Stimulated activated naive CD4-positive, alpha-beta T cell treated with Interleukin-2 at 50 U/mL for 16 hours (primary cell): ENCODE measurements around the gene TMEM219.

Source experiments
- DNase-seq: peaks from one replicate; lab custom pipeline; 2025; lab: John Stamatoyannopoulos, UW

TMEM219 gene

DNA sequence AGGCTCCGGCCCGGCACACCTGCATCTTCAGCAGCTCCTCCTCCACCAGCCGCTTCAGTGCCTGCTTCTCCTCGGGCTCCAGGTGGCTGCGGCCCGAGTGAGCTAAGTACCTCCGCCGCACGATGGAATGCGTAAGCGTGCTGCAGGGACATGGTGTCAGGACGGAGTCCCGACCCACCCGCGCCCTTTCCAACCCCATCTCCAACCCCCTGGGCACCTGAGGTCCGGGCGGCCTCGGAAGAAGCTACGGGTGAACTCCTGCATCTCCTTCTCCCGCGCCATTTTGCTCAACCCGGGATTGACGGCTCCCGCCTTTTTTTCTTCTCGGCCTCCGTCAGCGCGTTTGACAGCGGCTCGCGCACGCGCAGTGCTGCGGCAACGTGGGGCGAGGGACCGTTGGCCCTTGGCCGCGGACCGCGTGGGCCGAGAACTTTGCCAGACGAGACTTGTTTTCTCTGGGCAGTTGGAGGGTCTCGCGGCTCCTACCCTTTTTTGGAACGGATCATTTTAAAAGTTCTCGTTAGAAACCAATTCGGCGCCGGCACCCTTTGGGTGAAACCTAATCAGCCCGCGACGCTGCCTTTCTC, 33.5 kb downstream of the TMEM219 start, which contains the start of gene HIRIP3:
Gene HIRIP3 (minus strand): TSS at position 294 of the 587 bp plus-strand sequence. CDS start 12 bp downstream, at position 282.
- DNase-seq: peak; percentile 81

DNA sequence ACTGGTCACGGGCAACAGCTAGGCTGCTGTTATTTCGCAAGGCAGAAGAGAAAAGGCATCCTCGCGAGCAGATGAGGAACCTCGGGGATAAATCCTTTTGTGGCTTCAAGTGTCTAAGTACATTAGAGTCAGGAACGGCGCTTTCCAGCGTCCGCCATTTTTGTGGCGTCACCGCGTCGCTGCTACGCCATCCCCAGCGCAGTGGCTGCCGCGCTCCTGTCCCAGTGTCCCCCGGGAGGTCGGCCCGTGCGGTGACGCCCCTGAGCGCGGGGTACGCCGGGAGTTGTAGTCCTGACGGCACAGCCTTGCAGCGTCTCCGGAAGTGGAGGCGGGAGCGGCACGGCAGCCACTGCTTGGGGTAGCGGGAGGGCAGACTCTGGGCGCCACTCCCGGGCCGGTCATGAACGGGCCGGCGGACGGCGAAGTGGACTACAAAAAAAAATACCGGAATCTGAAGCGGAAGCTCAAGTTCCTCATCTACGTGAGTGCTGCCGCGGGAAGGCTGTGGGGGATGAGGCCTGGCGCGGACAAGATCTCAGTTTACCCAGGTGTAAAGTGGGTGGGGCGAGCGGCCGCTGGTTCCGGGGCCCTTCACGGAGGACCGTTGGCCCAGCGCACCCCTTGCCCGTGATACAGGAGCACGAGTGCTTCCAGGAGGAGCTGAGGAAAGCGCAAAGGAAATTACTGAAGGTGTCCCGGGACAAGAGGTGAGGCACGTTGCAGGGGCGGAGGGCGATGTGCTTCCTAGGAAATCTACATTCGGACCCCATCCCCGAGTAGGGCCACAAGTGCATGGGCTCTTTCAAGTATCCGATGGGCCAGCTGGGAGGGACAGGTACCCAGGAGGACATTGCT, 34.3 kb downstream of the TMEM219 start, which contains the start of gene INO80E:
Gene INO80E (plus strand): TSS at position 331 of the 855 bp plus-strand sequence. CDS start 70 bp downstream, at position 401.
- peak; percentile 99 for DNase-seq

DNA sequence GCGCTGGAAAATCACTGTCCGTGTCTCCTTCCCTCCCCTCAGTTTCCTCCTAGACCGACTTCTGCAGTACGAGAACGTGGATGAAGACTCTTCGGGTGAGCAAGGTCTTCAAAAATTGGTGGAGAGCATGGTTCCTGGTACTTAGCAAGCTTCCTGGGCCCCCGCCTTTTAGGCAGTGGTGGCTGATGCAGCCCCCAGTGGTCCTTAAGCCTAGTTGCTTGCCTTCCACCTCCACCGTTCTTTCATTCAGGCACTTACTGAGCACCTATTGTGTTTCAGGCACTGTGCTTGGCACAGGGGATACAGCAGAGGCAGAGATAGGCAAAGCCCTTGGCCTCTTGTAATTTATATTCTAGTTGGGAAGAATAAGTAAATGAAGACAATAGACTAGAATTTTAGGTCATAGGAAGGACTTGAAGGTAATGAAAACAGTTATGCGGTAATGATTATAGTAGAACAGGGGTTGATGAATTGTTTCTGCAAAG, 34.9 kb downstream of the TMEM219 start:
- no peak for DNase-seq

DNA sequence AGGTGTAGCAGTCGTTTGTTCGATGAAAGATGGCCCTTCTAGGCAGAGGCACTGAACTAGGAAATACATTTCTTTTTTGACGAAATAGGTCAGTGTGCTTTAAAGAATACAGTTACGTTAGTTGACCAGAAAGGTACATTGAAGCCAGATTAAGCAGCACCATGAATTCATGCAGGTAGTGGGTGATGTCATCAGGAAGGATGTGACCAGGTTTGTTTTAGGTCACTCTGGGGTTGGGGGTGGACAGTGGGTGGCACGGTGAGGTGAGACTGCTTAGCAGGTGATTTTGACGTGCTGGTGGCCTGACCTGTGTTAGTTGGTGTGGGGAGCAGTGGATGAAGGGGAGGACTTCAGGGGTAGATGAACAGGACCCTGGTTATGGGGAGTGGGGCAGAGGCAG, 37.7 kb downstream of the TMEM219 start:
- DNase-seq: no peak

DNA sequence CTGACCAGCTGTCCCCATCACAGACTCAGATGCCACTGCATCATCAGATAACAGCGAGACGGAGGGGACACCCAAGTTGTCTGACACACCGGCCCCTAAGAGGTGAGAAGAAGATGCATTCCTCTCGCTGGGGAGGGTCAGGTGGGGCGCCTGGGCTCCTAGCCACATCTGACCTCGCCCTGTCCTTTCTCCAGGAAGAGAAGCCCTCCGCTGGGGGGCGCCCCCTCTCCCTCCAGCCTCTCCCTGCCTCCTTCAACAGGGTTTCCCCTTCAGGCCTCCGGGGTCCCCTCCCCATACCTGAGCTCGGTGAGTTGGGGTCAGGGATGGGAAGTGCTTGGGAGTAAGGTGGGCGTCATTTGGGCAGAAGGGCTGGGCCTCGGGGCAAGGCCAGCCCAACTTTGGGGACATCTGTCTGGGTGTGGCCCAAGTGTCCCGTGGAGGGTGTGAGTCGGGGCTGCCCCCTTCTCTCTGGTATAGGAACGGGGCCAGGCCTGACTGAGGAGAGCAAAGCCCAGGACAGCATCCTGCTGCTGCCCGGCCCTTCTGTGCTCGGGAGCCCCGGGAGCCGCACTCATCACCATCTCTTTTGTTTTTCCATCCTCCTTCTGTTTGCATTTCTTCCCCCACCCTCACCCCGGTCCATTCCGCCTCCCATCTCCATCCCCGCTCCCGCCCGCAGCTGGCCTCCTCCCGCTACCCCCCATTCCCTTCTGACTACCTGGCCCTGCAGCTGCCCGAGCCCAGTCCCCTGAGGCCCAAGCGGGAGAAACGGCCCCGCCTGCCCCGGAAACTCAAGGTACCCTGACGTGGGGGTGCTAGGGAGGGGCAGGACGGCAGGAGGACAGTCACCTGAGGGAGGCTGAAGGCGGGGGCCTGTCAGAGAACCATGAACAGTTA, 39.1 kb downstream of the TMEM219 start:
- no peak for DNase-seq

DNA sequence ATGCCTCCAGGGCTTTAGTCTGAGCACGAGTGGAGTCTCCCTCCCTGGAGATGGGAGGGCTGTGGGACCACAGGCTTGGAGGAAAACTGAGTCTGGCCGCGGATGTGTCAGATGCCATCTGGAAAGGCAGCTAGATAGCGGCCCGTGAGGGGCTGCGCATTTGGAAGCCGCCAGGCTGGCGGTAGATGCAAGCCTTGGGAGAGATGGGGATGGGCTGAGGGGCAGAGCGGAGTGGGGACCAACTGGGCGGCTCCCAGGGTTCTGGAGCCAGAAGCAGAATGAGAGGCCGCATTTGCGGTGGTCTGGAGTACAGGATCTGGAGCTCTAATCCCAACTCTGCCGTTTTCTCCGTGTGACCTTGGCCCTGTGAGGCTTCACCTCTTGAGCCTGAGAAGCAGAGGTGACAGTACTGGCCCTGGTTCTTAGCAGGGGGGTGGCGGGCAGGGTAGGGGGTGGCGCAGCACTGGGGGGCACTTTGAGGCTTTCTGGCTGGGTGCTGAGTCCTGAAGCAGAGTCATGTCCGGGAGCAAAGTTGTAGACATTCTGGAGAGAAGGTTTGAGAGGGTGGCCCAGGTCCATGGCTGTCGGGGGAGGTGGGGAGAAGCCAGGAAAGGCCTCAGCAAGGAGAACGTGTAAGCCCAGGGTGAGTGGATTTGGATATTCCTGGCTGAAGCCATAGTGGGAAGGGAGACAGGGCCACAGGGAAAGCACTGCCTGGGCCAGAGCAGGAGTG, 40.9 kb downstream of the TMEM219 start:
- no peak for DNase-seq

DNA sequence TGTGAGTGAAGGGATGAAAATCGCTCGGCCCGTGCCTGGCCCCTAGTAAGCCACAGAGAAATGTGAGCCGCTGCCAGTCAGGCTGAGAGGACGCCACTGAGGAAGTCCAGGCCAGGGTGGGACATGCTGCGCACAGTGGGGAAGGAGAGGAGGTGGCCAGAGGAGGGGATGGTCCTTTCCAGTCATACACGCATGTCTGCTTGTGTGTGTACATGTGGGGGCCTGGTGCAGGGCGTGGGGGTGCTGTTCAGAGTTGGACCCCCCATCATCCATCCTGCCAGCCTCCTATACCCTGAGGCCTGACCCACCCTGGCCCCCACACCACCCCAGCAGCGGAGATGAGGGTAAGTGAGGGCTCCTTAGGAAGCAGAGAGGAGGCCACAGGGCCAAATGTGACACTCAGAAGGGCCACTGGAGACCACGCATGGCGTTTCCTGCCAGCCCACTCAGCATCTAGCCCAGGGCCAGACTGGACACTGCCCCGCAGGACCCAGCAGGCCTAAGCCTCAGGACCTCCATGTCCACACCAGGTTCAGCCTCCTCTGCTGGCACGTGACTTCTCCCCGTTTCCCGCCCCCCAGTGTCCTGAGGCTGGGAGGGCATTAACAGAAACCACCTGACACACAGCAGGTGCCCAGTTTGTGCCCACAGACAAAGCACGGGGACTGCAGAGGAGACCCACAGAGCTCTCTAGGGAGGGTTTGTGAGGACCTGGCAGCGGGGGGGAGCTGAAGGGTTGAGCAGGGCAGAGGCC, 42.0 kb downstream of the TMEM219 start:
- DNase-seq: no peak

DNA sequence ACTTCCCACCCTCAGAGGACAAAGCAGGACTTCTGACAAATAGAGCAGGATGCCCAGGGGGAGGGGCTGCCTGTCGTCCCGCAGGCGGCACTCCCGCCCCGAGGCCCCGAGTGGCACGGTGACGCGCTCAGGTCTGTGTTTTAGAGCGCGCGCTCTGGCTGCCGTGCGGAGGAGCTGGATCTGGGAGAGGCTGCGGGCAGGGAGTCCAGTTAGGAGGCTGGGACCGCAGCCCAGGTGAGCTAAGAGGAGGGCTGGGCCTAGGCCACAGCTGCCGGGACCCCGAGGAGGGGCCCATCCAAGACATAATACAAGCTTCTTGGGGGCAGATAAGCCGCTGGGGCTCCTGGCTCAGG, 42.5 kb downstream of the TMEM219 start:
- no peak for DNase-seq

DNA sequence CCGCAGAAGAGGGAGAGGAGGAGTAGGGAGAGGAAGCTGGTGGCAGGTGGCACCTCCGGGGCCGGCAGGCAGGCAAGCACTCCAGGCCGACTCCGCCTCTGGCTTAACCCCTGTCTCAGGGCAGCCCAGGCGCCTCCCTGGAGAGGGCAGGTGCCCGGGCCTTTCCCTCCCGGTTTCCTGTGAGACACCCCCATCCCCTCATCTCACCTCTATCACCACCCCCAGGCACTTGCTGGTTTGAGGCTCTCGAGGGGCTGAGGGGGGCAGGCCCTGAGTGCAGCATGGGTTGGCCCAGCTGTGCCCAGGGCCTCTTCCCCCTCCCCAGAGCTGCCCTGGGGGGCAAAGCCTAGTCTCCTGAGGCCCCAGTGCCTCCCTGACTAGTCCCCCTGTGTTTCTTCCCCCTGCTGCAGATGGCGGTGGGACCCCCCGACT, 42.9 kb downstream of the TMEM219 start:
- no peak for DNase-seq

DNA sequence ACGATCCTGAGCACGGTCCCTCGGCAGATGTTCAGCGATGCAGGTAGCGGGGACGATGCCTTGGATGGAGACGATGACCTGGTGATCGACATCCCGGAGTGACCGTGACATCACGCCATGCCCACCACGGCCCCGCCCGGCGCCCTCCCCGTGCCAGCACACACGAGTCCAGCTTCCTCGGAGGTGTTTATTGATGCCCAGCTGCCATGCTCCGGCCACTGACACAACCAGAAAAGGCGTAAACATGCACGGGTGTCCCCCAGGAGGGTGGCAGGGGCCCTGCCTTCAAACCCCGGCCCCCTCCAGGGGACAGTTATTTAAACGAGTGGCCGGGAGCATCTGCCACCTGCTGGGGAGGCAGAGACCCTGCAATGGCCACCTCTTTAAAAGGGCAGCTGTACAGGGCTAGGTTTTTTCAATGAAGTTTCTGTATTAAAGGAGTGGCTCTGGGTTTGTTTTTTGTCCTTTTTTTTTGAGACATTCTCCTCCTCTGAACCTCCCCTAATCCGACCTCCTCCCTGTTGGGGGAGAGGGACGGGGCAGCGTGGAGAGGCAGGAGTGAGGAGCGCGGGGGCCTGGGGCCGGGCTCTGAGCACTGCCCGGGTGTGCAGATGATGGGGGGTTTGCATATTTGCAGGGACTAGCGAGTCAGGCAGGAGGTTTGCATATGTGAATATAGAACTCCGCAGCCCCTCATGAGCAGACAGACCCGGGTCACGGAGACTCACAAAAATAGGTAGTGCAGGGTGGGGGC, 43.6 kb downstream of the TMEM219 start:
- no peak for DNase-seq

DNA sequence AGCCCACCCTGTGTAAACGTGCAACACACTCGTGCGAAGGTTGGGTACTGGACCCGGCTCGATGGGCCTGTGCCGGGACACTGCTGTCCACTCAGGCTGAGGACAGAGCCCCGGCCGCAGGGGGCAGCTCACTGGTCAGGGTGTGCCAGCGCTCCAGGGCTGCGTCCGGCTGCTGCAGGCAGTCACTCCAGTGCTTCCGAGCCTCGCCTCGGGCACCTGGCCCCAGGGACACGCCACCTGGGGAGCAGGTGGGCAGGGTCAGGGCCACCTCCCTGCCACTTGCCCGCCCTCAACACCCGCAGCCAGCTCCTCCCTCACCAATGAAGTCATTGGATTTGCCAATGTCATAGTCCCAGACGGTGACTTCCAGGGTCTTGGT, 44.2 kb downstream of the TMEM219 start:
- DNase-seq: no peak

DNA sequence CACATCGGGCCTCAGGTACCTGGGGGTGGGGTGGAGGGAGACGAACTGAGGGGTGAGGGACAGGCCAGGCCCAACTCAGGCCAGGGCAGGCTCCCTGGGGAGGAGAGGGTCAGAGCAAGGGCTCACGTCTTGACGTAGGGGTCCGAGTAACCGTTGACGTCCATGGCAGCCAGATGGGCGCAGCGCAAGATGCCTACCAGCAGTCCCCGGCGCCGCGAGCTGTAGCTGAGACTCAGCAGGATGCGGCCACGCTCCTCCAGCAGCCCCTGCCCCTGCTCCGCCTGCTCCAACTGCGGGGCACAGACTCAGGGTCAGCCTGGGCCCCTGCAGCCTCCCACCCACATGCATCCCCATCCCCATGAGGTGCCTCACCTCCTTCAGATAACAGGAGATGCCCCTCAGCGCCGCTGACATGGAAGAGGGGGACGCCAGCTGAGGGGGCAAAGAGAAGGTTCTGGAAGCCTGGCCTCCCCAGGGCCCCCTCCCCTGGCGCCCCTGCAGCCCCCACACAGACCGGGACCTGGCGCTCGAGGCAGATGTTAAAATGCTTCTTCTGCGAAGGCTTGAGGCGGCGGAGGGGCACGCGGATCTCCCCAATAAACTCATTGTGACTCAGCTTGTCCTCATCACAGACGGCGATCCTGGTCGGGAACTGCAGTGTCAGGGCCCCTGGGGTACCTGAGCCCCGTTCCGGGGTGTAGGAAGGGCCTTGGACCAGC, 44.9 kb downstream of the TMEM219 start:
- DNase-seq: no peak

DNA sequence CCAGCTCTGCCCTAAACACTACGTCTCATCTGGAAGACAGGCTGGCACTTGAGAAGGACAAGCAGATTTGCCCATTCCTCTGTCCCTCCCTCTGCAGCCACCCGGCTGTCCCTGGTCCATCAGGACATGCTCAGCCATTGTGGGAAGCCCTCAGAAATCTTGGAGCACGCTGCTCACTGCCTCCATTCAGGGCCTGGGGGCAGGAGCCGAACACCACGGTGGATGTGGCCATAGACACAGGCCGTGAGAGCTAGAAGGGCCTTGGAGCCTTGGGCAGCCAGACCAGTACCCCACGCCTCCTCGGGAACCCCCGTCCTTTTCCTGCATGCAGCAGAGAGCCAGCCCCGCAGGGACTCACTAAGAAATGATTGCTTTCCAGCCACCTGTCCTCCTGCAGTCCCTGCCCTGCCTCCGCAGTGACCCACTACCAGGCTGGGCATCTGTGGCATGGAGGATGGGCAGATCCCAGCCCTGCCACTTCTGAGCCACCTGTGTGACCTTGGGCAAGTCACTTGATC, 45.6 kb downstream of the TMEM219 start:
- no peak for DNase-seq

DNA sequence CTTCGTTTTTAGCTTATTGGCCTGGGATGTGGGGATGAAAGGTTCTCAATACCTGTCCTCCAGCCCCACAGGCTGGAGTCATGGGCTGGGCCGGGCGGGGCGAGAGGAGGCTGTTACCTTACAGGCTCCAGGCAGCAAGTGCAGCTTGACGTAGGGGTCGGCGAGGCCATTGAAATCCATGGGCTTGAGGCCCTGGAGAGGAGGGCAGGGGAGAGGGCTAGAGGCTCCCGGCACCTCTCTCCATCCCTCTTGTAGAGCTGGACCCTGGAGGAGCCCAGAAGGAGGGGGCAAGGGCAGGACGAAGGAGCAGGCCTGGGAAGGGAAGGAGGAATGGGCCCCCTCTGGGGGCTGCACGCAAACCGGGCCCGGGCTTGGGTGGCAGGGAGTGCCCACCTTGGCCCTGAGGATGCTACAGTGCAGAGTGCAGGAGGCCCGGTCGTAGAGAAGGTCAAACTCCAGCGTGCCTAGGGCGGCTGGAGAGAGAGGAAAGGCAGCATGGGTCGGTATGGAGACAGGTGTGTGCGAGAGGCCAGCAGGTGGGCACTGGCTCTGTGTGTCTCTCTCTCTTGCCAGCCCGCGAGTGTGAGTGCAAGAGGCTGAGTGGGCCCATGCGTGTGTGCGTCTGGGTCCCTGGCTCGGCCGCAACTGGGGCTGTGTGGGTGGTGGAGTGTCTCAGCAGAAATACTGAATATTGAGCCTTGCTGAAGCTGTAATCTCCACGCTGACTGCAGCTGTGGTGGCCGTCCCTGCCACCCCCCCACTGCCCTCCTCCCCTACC, 47.4 kb downstream of the TMEM219 start:
- DNase-seq: no peak

DNA sequence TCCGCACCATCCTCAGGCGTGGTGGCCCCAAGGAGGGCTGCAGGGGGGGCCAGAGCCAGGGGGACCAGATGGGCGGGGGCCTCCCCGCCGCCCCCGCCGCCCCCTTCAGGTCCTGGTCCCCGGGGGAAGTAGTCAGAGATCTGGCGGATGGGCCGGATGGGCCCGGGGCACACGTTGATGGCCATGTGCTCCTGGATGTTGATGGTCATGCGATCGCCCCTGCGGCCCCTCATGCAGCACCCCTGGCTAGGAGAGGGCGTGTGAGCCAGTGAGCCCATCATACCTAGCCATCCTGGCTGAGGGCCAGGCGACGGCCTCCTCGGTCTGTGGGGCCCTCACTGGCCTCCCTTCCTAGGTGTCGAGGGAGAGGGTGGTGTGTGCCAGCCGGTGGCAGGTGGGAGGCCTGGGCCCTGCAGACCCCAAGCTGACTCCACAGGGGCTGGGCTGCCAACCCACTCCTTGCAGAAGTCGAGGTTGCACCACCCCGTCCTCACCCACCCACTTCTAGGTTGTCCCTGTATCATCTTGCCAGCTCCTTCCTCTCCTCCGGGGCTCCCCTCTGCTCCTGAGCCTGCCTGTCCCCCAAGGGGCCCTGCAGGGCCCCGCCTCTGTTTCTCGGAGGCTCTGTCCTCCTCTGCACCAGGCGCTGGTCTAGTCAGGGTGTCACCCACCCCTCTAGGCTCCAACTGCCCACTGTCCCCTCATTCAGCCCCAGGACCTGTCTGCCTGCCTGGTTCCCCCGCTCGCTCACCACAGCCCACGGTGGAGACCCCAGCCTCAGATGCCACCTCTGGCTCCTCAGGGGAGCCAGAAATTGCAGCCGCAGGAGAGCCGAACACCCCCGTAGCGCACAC, 48.3 kb downstream of the TMEM219 start:
- no peak for DNase-seq

DNA sequence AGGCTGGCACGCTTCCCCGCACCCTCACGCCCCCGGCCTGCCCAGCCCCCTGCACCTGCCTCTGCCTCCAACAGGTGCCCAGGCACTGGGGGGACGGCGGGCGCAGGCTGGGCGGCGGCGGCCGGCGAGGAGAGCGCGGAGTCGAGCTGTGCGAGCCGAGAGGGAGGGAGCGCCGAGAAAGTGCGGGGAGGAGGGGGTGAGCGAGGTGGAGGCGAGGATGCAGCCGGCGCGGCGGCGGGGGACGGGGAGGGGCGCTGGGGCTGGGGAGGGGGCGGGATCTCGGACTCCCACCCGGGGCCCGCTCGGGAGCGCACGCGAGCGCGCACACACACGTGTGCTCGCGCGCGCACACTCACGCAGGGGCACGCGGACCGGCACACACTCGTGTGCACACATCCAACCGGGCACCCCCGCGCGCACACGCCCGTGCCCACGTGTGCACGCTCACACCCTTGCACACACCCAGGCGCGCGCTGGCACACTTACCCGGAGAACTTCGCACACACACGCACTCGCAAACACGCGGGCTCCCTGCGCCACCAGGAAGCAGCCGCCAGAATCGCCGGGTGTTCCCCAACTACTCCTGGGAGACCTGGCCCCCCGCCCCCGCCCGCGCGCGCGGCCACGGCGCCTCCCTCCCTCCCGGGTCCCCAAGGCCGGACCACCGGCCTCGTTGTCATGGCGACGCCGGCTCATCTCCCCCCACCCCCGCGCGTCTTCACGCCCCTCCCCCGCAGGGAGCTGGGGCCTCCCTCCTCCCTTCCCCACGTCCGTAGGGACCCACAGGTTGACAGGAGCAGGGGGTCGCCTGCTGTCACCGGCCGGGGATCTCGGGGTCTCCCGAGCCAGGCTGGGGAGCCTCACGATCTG, 49.2 kb downstream of the TMEM219 start, which contains the start of gene DOC2A:
Gene DOC2A (minus strand): TSS at position 184 of the 870 bp plus-strand sequence. CDS start 805 bp downstream, outside the sequence.
- peak; percentile 37 for DNase-seq
